Coronary artery (tissue), 2 donors: ENCODE results near the gene STC2.

Source experiments
- DNase-seq: peaks from one replicate; pipeline ENCODE4 v3.0.0-alpha.2; 2017; ENCODE audit warnings: low spot score
- H3K27ac ChIP-seq, 2 donors: fragments of 200-600 bp; sonication (generic); one replicate each; pipeline ENCODE4 v1.5.1; 2016 to 2019
- H3K4me3 ChIP-seq: fragments of 200-600 bp; sonication (generic); 2 replicates; pipeline ENCODE4 v1.5.1; 2016; ENCODE audit warnings: mild to moderate bottlenecking, moderate library complexity
- TF ChIP-seq, protein P1 (sequence below): fragments of 200-600 bp; sonication (generic); IDR thresholded peaks from one replicate; pipeline ENCODE4 v1.5.1; 2019; ENCODE audit warnings: antibody characterized with exemption

STC2 gene

DNA sequence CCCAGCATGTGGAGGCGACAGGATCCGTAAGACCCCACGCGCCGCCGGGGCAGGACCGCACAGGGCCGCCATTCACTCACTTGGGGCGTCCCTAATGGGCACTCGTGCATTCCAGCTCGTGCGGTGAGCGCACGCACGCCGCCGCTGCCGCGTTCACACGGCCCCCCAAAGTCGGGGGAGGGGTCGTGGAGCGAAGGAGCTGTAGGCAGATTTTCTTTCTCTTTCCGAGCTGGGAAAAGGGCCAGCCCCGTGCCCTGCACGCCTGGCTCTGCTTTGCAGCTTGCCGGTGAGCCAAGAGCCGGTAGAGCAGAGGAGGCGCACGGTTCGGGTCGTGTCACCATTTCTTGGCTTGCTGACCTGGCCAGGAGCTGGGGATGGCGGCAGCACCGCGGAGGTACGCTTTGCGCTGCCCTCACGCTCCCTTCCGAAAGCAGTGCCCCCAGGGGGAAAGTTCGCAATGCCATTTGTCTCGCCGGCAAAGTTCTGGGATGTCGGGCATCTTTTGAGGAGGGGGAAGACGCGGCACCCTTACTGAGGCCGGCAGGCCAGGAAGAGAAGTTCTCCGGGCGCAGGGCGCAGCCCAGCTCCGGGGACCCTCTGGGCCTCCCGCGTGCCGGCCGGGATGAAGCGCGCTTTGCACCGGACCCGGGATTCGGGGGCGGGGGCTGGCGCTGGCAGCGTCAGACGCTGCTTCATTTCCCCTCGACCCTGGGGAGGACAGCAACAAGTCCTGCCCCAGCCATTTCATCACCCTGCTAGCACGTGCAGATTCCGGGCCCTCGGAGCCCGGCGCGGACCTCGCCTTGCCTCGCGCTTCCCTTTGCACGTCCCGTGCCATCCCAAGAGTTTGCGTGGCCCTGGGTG lies 898 bp downstream of the STC2 start:
- Histone ChIP-seq H3K4me3 (peak overlapping the region; percentile 71), H3K27ac (peak overlapping the region in 1 of 2 donors; percentile 29)
- DNase-seq: no peak
- TF ChIP-seq, protein P1, sequence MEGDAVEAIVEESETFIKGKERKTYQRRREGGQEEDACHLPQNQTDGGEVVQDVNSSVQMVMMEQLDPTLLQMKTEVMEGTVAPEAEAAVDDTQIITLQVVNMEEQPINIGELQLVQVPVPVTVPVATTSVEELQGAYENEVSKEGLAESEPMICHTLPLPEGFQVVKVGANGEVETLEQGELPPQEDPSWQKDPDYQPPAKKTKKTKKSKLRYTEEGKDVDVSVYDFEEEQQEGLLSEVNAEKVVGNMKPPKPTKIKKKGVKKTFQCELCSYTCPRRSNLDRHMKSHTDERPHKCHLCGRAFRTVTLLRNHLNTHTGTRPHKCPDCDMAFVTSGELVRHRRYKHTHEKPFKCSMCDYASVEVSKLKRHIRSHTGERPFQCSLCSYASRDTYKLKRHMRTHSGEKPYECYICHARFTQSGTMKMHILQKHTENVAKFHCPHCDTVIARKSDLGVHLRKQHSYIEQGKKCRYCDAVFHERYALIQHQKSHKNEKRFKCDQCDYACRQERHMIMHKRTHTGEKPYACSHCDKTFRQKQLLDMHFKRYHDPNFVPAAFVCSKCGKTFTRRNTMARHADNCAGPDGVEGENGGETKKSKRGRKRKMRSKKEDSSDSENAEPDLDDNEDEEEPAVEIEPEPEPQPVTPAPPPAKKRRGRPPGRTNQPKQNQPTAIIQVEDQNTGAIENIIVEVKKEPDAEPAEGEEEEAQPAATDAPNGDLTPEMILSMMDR: no peak

DNA sequence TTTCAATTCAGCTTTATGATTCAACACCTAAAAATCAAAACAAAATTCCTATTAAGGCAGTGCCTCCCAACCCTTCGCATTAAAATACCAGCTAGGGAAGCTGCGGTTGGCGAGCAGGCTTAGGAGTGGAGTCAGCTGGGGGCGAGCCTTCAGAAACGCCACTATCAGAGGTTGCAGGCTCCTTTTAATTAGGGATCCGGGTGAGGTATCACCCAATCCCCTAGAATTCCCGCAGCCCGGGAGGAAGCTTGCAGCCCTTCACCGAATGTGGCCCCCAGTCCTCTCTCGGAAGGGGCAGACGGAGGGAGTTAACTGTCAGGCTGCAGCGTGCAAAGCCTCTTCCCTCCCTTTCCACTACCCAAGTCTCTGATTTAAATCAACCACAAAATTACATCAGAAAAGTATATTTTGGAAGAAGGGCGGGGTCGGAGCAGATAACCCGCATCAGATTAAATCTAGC lies 1.7 kb downstream of the STC2 start:
- TF ChIP-seq, protein P1: no peak
- no peak for DNase-seq
- Histone ChIP-seq H3K4me3 (peak overlapping the region; percentile 71), H3K27ac (peak overlapping the region in 1 of 2 donors; percentile 29)

DNA sequence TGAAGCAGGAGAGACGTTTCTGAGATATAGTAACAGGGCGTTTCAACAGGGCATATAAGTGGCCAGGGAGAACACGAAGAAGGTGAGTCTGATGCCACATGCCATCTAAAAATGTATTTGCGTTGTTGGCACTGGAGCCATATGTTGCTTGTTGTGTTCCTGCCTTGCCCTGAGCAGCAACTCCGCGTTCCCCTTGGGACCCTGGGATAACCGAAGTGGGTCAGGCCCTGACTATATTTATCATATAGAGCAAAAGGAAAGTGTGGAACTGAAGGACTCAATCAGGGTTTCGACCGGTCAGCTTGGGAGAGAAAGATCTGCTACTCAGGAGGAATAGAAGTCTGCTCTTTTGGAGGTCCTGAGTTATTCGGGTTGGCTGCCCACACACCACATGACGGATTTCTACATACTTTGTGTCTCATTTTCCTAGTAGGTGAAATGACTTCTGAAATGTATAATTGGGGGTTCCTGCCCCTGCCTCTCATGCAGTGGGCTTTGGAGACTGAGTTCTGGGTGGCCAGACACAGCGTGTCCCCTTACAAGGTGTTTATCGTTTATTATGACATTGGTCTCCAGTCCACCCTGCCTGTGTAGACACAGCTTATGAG lies 3.0 kb downstream of the STC2 start:
- DNase-seq: no peak

DNA sequence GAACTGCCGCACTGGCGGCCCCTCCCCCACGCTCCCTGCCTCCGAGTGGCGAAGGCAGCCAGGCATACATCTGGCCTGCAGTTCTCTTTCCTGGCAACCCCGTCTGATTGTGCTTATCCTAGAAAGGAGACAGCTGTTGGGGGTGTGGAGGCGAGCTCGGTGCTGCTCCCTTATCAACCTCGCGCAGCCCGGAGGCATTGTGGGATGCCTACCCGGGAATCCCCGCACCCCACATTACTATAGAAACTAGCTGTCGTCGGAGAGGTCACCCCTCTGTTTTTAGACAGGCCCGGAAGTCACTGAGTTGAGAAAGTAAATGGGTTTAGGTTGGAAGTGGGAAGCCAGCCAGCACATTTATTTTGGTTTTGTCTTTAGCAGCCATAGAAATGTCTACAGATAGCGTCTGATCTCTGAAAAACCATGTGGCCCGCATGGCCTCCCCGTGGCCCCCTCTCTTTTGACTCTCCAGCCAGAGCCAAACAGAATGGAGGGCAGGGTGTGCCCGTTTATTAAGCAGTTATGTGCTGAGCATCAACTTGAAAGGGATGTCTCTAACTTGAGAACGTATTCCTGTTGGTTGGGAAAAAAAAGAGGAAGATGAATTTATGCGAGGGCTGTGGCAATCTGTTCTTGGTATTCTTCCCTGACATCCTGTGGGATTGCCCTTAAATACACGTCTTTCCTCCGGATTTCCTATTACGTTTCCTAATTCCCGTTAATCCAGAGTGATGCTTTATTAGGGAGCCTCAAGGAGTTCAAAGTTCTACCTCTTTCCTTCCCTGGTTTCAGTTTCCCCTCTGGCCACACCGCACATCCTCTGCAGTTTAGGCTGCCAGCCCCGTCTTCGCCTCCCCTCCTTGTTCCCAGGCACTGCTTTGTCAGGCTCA lies 3.9 kb downstream of the STC2 start:
- H3K4me3 ChIP-seq: peak overlapping the region; percentile 61
- peak overlapping the region; percentile 58 to 76 for H3K27ac ChIP-seq
- DNase-seq: no peak
- TF ChIP-seq, protein P1: no peak

More for the DNA sequence above, 3.0 kb downstream of the STC2 start:
- Histone ChIP-seq H3K4me3 (no peak overlapping the region), H3K27ac (peak overlapping the region in 1 of 2 donors; percentile 76)
- TF ChIP-seq, protein P1: no peak

DNA sequence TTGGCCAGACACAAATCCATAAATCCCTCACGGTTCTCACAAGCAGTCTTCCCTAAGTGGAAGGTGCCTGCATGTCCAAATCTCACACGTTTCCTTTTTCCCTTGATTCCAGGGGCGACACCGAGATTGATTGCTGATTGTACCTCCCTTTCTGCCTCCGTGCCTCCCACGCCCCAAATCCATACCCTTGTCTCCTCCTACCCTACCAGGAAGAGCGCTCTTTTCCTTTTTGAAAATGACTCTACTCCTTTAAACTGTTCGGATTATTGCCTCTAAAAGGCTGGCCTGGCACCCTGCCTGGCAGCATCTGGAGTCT lies 4.5 kb downstream of the STC2 start:
- no peak for DNase-seq
- Histone ChIP-seq H3K4me3 (peak overlapping the region; percentile 61), H3K27ac (peak overlapping the region; percentile 58 to 76)
- TF ChIP-seq, protein P1: no peak

DNA sequence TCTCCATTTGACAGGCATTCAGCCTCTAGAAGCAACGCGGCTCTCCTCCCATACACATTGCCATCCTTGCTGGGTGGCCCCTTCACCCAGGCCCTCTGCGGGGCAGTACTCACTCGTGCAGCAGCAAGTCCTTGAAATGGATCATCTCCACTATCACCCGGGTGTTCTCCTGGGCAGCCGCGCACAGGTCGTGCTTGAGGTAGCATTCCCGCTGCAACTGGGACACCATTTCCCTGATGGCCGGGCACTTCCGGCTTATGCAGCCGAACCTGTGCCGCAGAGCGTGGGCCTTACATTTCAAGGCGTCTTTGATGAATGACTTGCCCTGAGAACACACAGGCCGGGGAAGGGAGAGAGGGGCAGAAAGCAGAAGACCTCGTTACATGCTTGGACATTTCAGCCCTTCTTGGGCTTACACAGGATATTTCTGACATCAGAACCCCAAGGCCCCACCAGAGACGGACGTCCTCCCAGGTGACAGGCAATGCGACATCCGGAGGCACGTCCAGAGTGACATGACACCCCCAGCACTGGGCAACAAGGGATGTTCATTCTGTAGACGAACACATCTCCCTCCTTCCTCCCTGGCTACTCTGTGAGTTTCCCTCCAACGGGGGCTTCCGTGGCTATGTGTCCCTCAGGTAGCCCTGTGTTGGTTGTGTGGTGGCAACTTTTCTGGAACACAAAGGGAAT lies 5.0 kb downstream of the STC2 start:
- TF ChIP-seq, protein P1: no peak
- peak overlapping the region; percentile 58 to 76 for H3K27ac ChIP-seq
- H3K4me3 ChIP-seq: peak overlapping the region; percentile 61
- DNase-seq: no peak
